Natural killer cell (primary cell): Measurements from ENCODE around the gene SARDH. TPM values are rescaled to one million over a fixed set of nuclear protein-coding genes. Genes with fewer than 3 reads are reported as not detected.

Experiments used
- ATAC-seq, 3 donors: fragments of 150-1000 bp in 2 of 3; fragments of 200-7000 bp in 1 of 3; cut with Tn5 transposase; 1 replicate in 1 of 3; 2 replicates in 2 of 3; pipeline ENCODE4 v1.10.0; 2021; ENCODE audit warnings: mild to moderate bottlenecking in 2 of 3, moderate library complexity in 2 of 3
- DNase-seq, 2 donors: peaks; one replicate each; pipeline versions ENCODE4 v3.0.0 to v3.0.0-alpha.2; 2013 to 2021; ENCODE audit warnings: mixed read lengths in 1 of 2
- H3K27ac ChIP-seq: one replicate; pipeline ENCODE4 v1.5.1; 2013; ENCODE audit warnings: mild to moderate bottlenecking, low read length
- H3K27me3 ChIP-seq: one replicate; pipeline ENCODE4 v1.6.1; 2013; ENCODE audit warnings: low read length; ENCODE audit not compliant: control insufficient read depth, insufficient read depth
- H3K36me3 ChIP-seq: one replicate; pipeline ENCODE4 v1.6.1; 2013; ENCODE audit warnings: low read length; ENCODE audit not compliant: control insufficient read depth, insufficient read depth
- H3K4me1 ChIP-seq: one replicate; pipeline ENCODE4 v1.6.1; 2013; ENCODE audit warnings: low read length; ENCODE audit not compliant: control insufficient read depth, insufficient read depth
- H3K4me3 ChIP-seq: one replicate; pipeline ENCODE4 v1.5.1; 2013; ENCODE audit warnings: low read length
- H3K9me3 ChIP-seq: one replicate; pipeline ENCODE4 v1.6.1; 2013; ENCODE audit warnings: low read length; ENCODE audit not compliant: control insufficient read depth, insufficient read depth
- H3K27ac Mint-ChIP-seq, 2 donors: one replicate each; pipeline ENCODE4 v1.8.0; 2022; ENCODE audit warnings: mild to moderate bottlenecking in 2 of 2, mixed read lengths in 2 of 2, moderate library complexity in 1 of 2
- H3K27me3 Mint-ChIP-seq, 2 donors: one replicate each; pipeline ENCODE4 v1.8.0; 2022; ENCODE audit warnings: low read depth in 2 of 2, mixed read lengths in 2 of 2
- H3K36me3 Mint-ChIP-seq: one replicate; pipeline ENCODE4 v1.8.0; 2022; ENCODE audit warnings: mixed read lengths
- H3K4me1 Mint-ChIP-seq, 2 donors: one replicate each; pipeline ENCODE4 v1.8.0; 2022; ENCODE audit warnings: mixed read lengths in 2 of 2
- H3K4me3 Mint-ChIP-seq: one replicate; pipeline ENCODE4 v1.8.0; 2022; ENCODE audit warnings: mild to moderate bottlenecking, moderate library complexity, mixed read lengths
- H3K9me3 Mint-ChIP-seq, 2 donors: one replicate each; pipeline ENCODE4 v1.8.0; 2022; ENCODE audit warnings: mixed read lengths in 2 of 2
- CTCF ChIP-seq: fragments of 200-600 bp; IDR thresholded peaks from one replicate; pipeline ENCODE4 v1.8.0; 2022; ENCODE audit warnings: antibody characterized with exemption
- WGBS: methylation state at CpG from one replicate; pipeline ENCODE4 v1.1.7; 2013; ENCODE audit warnings: missing lambda C conversion rate; ENCODE audit not compliant: insufficient coverage; 5-methylcytosine and 5-hydroxymethylcytosine counted together
- intact Hi-C: fragments of 100-400 bp; cut with micrococcal nuclease; formaldehyde crosslinking; loops from one replicate; pipeline ENCODE4 v1.14.2; 2022
- total RNA-seq, 4 donors: library from RNA; stranded (reverse); fragments of 120-200 nt in 1 of 4; gene quantifications; one replicate each; pipeline versions ENCODE4 v1.2.3 to v1.2.4, GENCODE V29; 2013 to 2022

SARDH gene
- total RNA-seq, 3 donors from 2014 or later (not counting 1 experiment from before 2014, with no cell fraction given): 2.2 to 6.8 (median 4.1) TPM

- Mint-ChIP-seq H3K36me3 (no peaks in the 10 kb centered on the region), H3K4me1 (peaks cover 0 to 2% of the 10 kb centered on the region in 2 donors), H3K9me3 (no peaks in the 10 kb centered on the region), H3K4me3 (no peak overlapping the region), H3K27me3 (no peaks in the 10 kb centered on the region), H3K27ac (no peak overlapping the region)
- TF ChIP-seq CTCF: no peak
- no peaks in the 10 kb centered on the region for H3K27me3 ChIP-seq
- no peak overlapping the region for H3K4me3 ChIP-seq
- no peaks in the 10 kb centered on the region for H3K9me3 ChIP-seq
- H3K27ac ChIP-seq: no peak overlapping the region
- peaks cover 4% of the 10 kb centered on the region for H3K4me1 ChIP-seq
- intact Hi-C loops: no loop called here
- ATAC-seq (no peak), DNase-seq (no peak)
- no peaks in the 10 kb centered on the region for H3K36me3 ChIP-seq
- 93% methylated on average over 26 of the region's 30 CpGs for WGBS
Measured at GRCh38 chr9:133731876-133732638, 6.1 kb downstream of the SARDH start.

- TF ChIP-seq CTCF: no peak
- ATAC-seq (no peak), DNase-seq (no peak)
- H3K9me3 ChIP-seq: no peaks in the 10 kb centered on the region
- no peaks in the 10 kb centered on the region for H3K27me3 ChIP-seq
- H3K4me1 ChIP-seq: peaks cover 9% of the 10 kb centered on the region
- WGBS: 94% methylated on average over 27 of the region's 27 CpGs
- peaks cover 0 to 7% of the 10 kb centered on the region in 2 donors for H3K27me3 Mint-ChIP-seq
- H3K9me3 Mint-ChIP-seq: no peaks in the 10 kb centered on the region
- H3K36me3 ChIP-seq: no peaks in the 10 kb centered on the region
- no peaks in the 10 kb centered on the region for H3K36me3 Mint-ChIP-seq
- peaks cover 5 to 10% of the 10 kb centered on the region in 2 donors for H3K4me1 Mint-ChIP-seq
- no peak overlapping the region for H3K4me3 Mint-ChIP-seq
- no peak overlapping the region for H3K27ac Mint-ChIP-seq
- no peak overlapping the region for H3K27ac ChIP-seq
- no peak overlapping the region for H3K4me3 ChIP-seq
- intact Hi-C loops: no loop called here
Measured at GRCh38 chr9:133730994-133731715, 7.0 kb downstream of the SARDH start.

- no peaks in the 10 kb centered on the region for H3K9me3 Mint-ChIP-seq
- no peaks in the 10 kb centered on the region for H3K9me3 ChIP-seq
- 93% methylated on average over 19 of the region's 19 CpGs for WGBS
- H3K36me3 ChIP-seq: no peaks in the 10 kb centered on the region
- H3K27me3 Mint-ChIP-seq: peaks cover 0 to 7% of the 10 kb centered on the region in 2 donors
- no peak for TF ChIP-seq CTCF
- no peaks in the 10 kb centered on the region for H3K36me3 Mint-ChIP-seq
- intact Hi-C loops: no loop called here
- no peak overlapping the region for H3K4me3 ChIP-seq
- no peak for ATAC-seq
- H3K27ac ChIP-seq: no peak overlapping the region
- peaks cover 5 to 10% of the 10 kb centered on the region in 2 donors for H3K4me1 Mint-ChIP-seq
- no peak for DNase-seq
- H3K27me3 ChIP-seq: no peaks in the 10 kb centered on the region
- peaks cover 9% of the 10 kb centered on the region for H3K4me1 ChIP-seq
- no peak overlapping the region for H3K4me3 Mint-ChIP-seq
- H3K27ac Mint-ChIP-seq: no peak overlapping the region
Measured at GRCh38 chr9:133729617-133730281, 8.4 kb downstream of the SARDH start.
